8988T (cell line): ENCODE data around the gene GPD1L.
"Not testable (repeated sequence)": the region's sequence is repeated elsewhere in the genome, so short reads cannot be mapped to it uniquely, and the experiment has no call there.

Source experiments
- DNase-seq: peaks from one replicate; pipeline ENCODE4 v3.0.0; 2011

Gene GPD1L

GRCh38 chr3:32186097-32186496, 79.7 kb downstream of the GPD1L start:
- DNase-seq = no peak

- no peak for DNase-seq
Observed at GRCh38 chr3:32186876-32187275, 80.5 kb downstream of the GPD1L start.

GRCh38 chr3:32189693-32190092, 83.3 kb downstream of the GPD1L start:
- no peak for DNase-seq

GRCh38 chr3:32190556-32190955, 84.1 kb downstream of the GPD1L start:
- DNase-seq = not testable (repeated sequence)

GRCh38 chr3:32193101-32193500, 86.7 kb downstream of the GPD1L start:
- no peak for DNase-seq

- DNase-seq = no peak
Observed at GRCh38 chr3:32194653-32195052, 88.2 kb downstream of the GPD1L start.

- no peak for DNase-seq
Observed at GRCh38 chr3:32195995-32196540, 89.6 kb downstream of the GPD1L start.

GRCh38 chr3:32197991-32198390, 91.6 kb downstream of the GPD1L start:
- no peak for DNase-seq

GRCh38 chr3:32198714-32199113, 92.3 kb downstream of the GPD1L start:
- no peak for DNase-seq

GRCh38 chr3:32200490-32200889, 94.1 kb downstream of the GPD1L start:
- DNase-seq = no peak

- DNase-seq = no peak
Observed at GRCh38 chr3:32200992-32201758, 94.8 kb downstream of the GPD1L start.

GRCh38 chr3:32202496-32202895, 96.1 kb downstream of the GPD1L start:
- DNase-seq = no peak

- DNase-seq = no peak
Observed at GRCh38 chr3:32203854-32204253, 97.4 kb downstream of the GPD1L start.

- no peak for DNase-seq
Observed at GRCh38 chr3:32208447-32208846, 102.0 kb downstream of the GPD1L start.

GRCh38 chr3:32215185-32215584, 108.8 kb downstream of the GPD1L start:
- no peak for DNase-seq

- DNase-seq = no peak
Observed at GRCh38 chr3:32216172-32216783, 109.9 kb downstream of the GPD1L start.

GRCh38 chr3:32217339-32217738, 110.9 kb downstream of the GPD1L start:
- DNase-seq = no peak
